HepG2 (cell line): ENCODE data around the gene ZNF230. TPM values are rescaled to one million over a fixed set of nuclear protein-coding genes. Genes with fewer than 3 reads are reported as not detected.

ENCODE experiments used
- ETV6 ChIP-seq: sonication (generic); formaldehyde crosslinking; conservative IDR thresholded peaks from 2 replicates; pipeline ENCODE4 v1.4.0; 2020; ENCODE audit warnings: missing genetic modification reagents
- GABPA ChIP-seq, 2 experiments: IDR thresholded peaks; 2 replicates each; pipeline ENCODE4 v1.6.1; 2011 to 2016; ENCODE audit warnings: low read depth in 2 of 2, low read length in 1 of 2, missing biosample characterization in 1 of 2, missing genetic modification characterization in 1 of 2
- KLF12 ChIP-seq: sonication (generic); formaldehyde crosslinking; IDR thresholded peaks from 2 replicates; pipeline ENCODE4 v1.4.0; 2020; ENCODE audit warnings: missing genetic modification reagents, borderline replicate concordance
- NFKB2 ChIP-seq: sonication (generic); formaldehyde crosslinking; IDR thresholded peaks from 2 replicates; pipeline ENCODE4 v1.4.0; 2020; ENCODE audit warnings: missing genetic modification reagents, borderline replicate concordance
- PHF8 ChIP-seq: sonication (generic); formaldehyde crosslinking; IDR thresholded peaks from 2 replicates; pipeline ENCODE4 v1.5.0; 2020; ENCODE audit warnings: missing genetic modification reagents
- TOE1 ChIP-seq: sonication (generic); formaldehyde crosslinking; IDR thresholded peaks from 2 replicates; pipeline ENCODE4 v1.4.0; 2020; ENCODE audit warnings: mild to moderate bottlenecking, missing genetic modification reagents
- ZFP1 ChIP-seq: IDR thresholded peaks from 2 replicates; pipeline ENCODE4 v1.6.1; 2016
- ZFX ChIP-seq: sonication (generic); formaldehyde crosslinking; IDR thresholded peaks from 2 replicates; pipeline ENCODE4 v1.4.0; 2020; ENCODE audit warnings: mild to moderate bottlenecking, low read depth, missing genetic modification reagents, moderate library complexity
- ZNF549 ChIP-seq: sonication (generic); formaldehyde crosslinking; IDR thresholded peaks from 2 replicates; pipeline ENCODE4 v1.5.0; 2020; ENCODE audit warnings: missing genetic modification reagents
- ZNF558 ChIP-seq: sonication (generic); formaldehyde crosslinking; IDR thresholded peaks from 2 replicates; pipeline ENCODE4 v1.9.0; 2022; ENCODE audit warnings: mild to moderate bottlenecking, missing genetic modification reagents, borderline replicate concordance
- ZNF598 ChIP-seq: sonication (generic); formaldehyde crosslinking; IDR thresholded peaks from 2 replicates; pipeline ENCODE4 v1.5.1; 2020; ENCODE audit warnings: mild to moderate bottlenecking, missing genetic modification reagents, borderline replicate concordance
- polyA plus RNA-seq, 8 experiments: library from polyadenylated mRNA; depleted of rRNA in 3 of 8; stranded (reverse) in 7 of 8; unstranded in 1 of 8; fragments of >200 nt; fragmentation: Illumina TruSeq in 4 of 8; extraction: Trizol in 4 of 8; gene quantifications; 2 replicates each; pipeline versions ENCODE4 v1.2.1 to v1.2.3, GENCODE V29; 2011 to 2016; ENCODE audit warnings: low read depth in 4 of 8, missing spikeins in 1 of 8, mixed read lengths in 1 of 8; ENCODE audit not compliant: insufficient read depth in 1 of 8
- total RNA-seq, 5 experiments: library from RNA; depleted of rRNA; stranded (reverse); fragments of >200 nt; fragmentation: Illumina TruSeq; extraction: Trizol; gene quantifications; 2 replicates each; pipeline ENCODE4 v1.2.3, GENCODE V29; 2016; ENCODE audit warnings: low read depth in 1 of 5
- TF ChIP-seq, protein P1 (sequence below): sonication (generic); formaldehyde crosslinking; IDR thresholded peaks from 2 replicates; pipeline ENCODE4 v1.4.0; 2020; ENCODE audit warnings: missing genetic modification reagents, borderline replicate concordance
- TF ChIP-seq, protein P2 (sequence below): sonication (generic); formaldehyde crosslinking; IDR thresholded peaks from 2 replicates; pipeline ENCODE4 v1.4.0; 2020; ENCODE audit warnings: mild to moderate bottlenecking, missing genetic modification reagents
- TF ChIP-seq, protein P3 (sequence below): sonication (generic); formaldehyde crosslinking; IDR thresholded peaks from 2 replicates; pipeline ENCODE4 v1.4.0; 2020; ENCODE audit warnings: missing genetic modification reagents
- TF ChIP-seq, protein P4 (sequence below): sonication (generic); formaldehyde crosslinking; IDR thresholded peaks from 2 replicates; pipeline ENCODE4 v1.4.0; 2020; ENCODE audit warnings: mild to moderate bottlenecking, low read depth, missing genetic modification reagents
- TF ChIP-seq, protein P5 (sequence below): sonication (generic); formaldehyde crosslinking; conservative IDR thresholded peaks from 2 replicates; pipeline ENCODE4 v1.8.0; 2022; ENCODE audit warnings: low read depth, missing genetic modification reagents

ZNF230 gene
- total and polyA plus RNA-seq, 2 of the 13 experiments (the other 11 are each of a cell fraction or from before 2014, with no cell fraction given) = 2.4 to 5.5 TPM

DNA sequence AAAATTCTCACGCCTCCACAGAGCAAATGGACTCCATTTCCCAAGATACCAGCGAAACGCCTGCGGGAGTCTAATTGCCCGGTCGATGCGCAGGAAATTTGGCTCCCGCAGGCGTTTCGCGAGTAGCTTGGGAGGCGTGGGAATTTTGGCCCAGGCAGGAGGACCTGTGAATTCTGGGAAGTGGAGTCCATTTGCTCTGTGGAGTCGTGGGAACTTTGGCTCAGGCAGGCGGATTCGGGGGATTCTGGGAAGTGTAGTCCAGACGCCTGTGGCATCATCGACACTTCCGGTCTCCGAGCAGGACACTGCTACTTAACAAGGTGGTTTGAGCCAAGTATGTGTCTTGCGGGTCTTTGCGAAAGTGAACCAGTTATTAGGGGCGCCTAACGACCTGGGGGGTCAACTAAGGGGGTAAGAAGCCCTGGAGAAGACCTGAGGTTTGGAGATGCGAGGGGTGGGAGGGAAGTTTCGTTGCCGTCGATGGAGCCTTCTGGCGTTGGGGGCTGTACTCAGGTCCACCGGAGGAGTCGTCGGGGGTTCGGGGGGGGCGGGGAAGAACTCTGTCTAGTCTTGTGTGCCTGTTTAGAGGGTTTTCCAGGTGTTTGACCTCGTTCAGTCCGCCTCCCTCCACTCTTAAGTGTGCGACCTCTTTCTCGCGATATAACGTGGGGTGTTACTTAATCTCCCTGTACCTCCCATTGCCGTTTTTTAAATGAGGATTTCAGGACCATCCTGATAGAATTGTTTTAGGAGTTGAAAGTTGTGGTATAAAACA is 18.7 kb upstream of the ZNF230 start, which contains the start of gene ZNF155 (continued):
- TF ChIP-seq, protein P1, sequence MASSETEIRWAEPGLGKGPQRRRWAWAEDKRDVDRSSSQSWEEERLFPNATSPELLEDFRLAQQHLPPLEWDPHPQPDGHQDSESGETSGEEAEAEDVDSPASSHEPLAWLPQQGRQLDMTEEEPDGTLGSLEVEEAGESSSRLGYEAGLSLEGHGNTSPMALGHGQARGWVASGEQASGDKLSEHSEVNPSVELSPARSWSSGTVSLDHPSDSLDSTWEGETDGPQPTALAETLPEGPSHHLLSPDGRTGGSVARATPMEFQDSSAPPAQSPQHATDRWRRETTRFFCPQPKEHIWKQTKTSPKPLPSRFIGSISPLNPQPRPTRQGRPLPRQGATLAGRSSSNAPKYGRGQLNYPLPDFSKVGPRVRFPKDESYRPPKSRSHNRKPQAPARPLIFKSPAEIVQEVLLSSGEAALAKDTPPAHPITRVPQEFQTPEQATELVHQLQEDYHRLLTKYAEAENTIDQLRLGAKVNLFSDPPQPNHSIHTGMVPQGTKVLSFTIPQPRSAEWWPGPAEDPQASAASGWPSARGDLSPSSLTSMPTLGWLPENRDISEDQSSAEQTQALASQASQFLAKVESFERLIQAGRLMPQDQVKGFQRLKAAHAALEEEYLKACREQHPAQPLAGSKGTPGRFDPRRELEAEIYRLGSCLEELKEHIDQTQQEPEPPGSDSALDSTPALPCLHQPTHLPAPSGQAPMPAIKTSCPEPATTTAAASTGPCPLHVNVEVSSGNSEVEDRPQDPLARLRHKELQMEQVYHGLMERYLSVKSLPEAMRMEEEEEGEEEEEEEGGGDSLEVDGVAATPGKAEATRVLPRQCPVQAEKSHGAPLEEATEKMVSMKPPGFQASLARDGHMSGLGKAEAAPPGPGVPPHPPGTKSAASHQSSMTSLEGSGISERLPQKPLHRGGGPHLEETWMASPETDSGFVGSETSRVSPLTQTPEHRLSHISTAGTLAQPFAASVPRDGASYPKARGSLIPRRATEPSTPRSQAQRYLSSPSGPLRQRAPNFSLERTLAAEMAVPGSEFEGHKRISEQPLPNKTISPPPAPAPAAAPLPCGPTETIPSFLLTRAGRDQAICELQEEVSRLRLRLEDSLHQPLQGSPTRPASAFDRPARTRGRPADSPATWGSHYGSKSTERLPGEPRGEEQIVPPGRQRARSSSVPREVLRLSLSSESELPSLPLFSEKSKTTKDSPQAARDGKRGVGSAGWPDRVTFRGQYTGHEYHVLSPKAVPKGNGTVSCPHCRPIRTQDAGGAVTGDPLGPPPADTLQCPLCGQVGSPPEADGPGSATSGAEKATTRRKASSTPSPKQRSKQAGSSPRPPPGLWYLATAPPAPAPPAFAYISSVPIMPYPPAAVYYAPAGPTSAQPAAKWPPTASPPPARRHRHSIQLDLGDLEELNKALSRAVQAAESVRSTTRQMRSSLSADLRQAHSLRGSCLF (CRISPR knock-in tag) = no peak
- TF ChIP-seq PHF8 (CRISPR knock-in tag) (peak; percentile 42; the same call in 1 of the 2 replicates), ZNF558 (CRISPR knock-in tag) (no peak), ZNF598 (CRISPR knock-in tag) (no peak), ZFP1 (CRISPR knock-in tag) (no peak), ETV6 (no peak), ZNF549 (CRISPR knock-in tag) (no peak), NFKB2 (CRISPR knock-in tag) (no peak), GABPA (IDR thresholded peaks at IDR 0.05; ENCODE audit: low read depth, low read length) (peak; percentile 36; the same call in 1 of the 2 replicates), GABPA (CRISPR knock-in tag; IDR thresholded peaks at IDR 0.05; ENCODE audit: low read depth) (peak; percentile 87), KLF12 (no peak), TOE1 (CRISPR knock-in tag) (no peak), ZFX (CRISPR knock-in tag) (peak; percentile 46; the same call in 1 of the 2 replicates)
- TF ChIP-seq, protein P2, sequence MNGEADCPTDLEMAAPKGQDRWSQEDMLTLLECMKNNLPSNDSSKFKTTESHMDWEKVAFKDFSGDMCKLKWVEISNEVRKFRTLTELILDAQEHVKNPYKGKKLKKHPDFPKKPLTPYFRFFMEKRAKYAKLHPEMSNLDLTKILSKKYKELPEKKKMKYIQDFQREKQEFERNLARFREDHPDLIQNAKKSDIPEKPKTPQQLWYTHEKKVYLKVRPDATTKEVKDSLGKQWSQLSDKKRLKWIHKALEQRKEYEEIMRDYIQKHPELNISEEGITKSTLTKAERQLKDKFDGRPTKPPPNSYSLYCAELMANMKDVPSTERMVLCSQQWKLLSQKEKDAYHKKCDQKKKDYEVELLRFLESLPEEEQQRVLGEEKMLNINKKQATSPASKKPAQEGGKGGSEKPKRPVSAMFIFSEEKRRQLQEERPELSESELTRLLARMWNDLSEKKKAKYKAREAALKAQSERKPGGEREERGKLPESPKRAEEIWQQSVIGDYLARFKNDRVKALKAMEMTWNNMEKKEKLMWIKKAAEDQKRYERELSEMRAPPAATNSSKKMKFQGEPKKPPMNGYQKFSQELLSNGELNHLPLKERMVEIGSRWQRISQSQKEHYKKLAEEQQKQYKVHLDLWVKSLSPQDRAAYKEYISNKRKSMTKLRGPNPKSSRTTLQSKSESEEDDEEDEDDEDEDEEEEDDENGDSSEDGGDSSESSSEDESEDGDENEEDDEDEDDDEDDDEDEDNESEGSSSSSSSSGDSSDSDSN = no peak
- TF ChIP-seq, protein P3, sequence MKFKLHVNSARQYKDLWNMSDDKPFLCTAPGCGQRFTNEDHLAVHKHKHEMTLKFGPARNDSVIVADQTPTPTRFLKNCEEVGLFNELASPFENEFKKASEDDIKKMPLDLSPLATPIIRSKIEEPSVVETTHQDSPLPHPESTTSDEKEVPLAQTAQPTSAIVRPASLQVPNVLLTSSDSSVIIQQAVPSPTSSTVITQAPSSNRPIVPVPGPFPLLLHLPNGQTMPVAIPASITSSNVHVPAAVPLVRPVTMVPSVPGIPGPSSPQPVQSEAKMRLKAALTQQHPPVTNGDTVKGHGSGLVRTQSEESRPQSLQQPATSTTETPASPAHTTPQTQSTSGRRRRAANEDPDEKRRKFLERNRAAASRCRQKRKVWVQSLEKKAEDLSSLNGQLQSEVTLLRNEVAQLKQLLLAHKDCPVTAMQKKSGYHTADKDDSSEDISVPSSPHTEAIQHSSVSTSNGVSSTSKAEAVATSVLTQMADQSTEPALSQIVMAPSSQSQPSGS = 0 out of 2 replicates have a peak, but pooled peaks have one; percentile 19
- TF ChIP-seq, protein P4, sequence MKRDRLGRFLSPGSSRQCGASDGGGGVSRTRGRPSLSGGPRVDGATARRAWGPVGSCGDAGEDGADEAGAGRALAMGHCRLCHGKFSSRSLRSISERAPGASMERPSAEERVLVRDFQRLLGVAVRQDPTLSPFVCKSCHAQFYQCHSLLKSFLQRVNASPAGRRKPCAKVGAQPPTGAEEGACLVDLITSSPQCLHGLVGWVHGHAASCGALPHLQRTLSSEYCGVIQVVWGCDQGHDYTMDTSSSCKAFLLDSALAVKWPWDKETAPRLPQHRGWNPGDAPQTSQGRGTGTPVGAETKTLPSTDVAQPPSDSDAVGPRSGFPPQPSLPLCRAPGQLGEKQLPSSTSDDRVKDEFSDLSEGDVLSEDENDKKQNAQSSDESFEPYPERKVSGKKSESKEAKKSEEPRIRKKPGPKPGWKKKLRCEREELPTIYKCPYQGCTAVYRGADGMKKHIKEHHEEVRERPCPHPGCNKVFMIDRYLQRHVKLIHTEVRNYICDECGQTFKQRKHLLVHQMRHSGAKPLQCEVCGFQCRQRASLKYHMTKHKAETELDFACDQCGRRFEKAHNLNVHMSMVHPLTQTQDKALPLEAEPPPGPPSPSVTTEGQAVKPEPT (CRISPR knock-in tag) = no peak
- TF ChIP-seq, protein P5, sequence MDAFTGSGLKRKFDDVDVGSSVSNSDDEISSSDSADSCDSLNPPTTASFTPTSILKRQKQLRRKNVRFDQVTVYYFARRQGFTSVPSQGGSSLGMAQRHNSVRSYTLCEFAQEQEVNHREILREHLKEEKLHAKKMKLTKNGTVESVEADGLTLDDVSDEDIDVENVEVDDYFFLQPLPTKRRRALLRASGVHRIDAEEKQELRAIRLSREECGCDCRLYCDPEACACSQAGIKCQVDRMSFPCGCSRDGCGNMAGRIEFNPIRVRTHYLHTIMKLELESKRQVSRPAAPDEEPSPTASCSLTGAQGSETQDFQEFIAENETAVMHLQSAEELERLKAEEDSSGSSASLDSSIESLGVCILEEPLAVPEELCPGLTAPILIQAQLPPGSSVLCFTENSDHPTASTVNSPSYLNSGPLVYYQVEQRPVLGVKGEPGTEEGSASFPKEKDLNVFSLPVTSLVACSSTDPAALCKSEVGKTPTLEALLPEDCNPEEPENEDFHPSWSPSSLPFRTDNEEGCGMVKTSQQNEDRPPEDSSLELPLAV (CRISPR knock-in tag) = no peak
